Frontal cortex (tissue), 4 donors: Measurements from ENCODE around the gene PTOV1. TPM values are rescaled to one million over a fixed set of nuclear protein-coding genes. Genes with fewer than 3 reads are reported as not detected.
A peak's percentile ranks its signal among the peaks of the same experiment; 100 is the strongest.

ENCODE experiments used
- DNase-seq, 2 donors: peaks; one replicate each; pipeline ENCODE4 v3.0.0; 2012; ENCODE audit warnings: low spot score in 2 of 2
- FAIRE-seq: peaks from 2 replicates; lab custom pipeline; 2012; peaks lifted over from hg19 to GRCh38; lab: Jason Lieb, UNC
- total RNA-seq: library from RNA; depleted of rRNA; stranded (reverse); fragments of >200 nt; gene quantifications from one replicate; pipeline ENCODE4 v1.2.3, GENCODE V29; 2014
- donor health status: control.
- donor health status: control.
- donor health status: control.

PTOV1 gene
- total RNA-seq, 1 donor from 2014 or later = 109 TPM

GRCh38 chr19:49840321-49840720 lies 10.6 kb upstream of the PTOV1 start:
- FAIRE-seq (no peak), DNase-seq (no peak)

- DNase-seq = no peak
- no peak for FAIRE-seq
These were observed 10.2 kb upstream of the PTOV1 start for GRCh38 chr19:49840736-49841249.

- DNase-seq (no peak), FAIRE-seq (no peak)
These were observed 7.7 kb upstream of the PTOV1 start for GRCh38 chr19:49843265-49843664.

DNA sequence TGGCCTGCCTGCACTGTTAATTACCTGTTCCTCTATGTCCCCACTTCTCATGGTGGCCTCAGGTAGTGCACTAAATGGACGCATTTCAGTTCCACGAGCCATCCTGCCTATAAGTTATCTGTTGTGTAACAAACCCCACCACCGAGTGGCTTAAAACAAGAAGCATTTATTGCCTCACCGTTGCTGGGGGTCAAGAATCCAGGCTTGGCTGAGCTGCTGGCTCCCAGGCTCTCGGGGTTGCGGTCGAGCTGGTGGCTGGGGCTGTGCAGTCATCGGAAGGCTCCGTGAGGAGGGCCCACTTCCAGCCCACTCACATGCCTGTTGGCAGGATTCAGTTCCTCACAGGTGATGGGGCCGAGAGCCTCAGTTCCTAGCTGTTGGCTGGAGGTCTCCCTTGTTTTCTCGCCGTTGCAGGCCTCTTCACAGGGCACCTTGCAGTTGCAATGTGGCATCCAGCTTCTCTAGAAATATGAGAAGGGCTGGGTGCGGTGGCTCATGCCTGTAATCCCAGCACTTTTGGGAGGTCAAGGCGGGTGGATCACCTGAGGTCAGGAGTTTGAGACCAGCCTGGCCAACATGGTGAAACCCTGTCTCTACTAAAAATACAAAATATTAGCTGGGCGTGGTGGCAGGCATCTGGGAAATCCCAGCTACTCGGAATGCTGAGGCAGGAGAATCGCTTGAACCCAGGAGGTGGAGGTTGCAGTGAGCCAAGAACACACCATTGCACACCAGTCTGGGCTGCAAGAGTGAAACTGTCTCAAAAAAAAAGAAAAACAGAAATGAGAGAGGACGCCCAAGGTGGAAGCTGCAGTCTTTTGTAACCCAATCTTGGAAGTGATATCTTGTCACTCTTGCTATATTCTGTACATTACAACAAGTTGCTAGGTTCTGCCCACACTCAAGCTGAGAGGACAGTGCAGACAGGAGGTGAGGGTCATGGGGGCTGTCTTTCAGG lies 6.5 kb upstream of the PTOV1 start:
- DNase-seq = no peak
- no peak for FAIRE-seq

- no peak for DNase-seq
- FAIRE-seq = no peak
These were observed 5.5 kb upstream of the PTOV1 start for GRCh38 chr19:49845414-49845813.

DNA sequence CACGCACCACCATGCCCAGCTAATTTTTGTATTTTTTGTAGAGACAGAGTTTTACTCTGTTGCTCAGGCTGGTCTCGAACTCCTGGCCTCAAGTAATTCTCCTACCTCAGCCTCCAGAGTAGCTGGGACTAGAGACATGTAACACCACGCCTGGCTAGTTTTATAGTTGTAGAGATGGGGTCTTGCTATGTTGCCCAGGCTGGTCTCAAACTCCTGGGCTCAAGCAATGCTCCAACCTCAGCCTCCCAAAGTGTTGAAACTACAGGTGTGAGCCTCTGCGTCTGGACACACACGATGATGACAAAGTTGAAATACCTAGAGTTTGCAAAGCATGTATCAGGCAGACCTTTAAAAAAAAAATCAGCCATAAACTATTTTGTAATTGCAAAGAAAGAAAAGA lies 4.6 kb upstream of the PTOV1 start:
- FAIRE-seq (no peak), DNase-seq (no peak)

DNA sequence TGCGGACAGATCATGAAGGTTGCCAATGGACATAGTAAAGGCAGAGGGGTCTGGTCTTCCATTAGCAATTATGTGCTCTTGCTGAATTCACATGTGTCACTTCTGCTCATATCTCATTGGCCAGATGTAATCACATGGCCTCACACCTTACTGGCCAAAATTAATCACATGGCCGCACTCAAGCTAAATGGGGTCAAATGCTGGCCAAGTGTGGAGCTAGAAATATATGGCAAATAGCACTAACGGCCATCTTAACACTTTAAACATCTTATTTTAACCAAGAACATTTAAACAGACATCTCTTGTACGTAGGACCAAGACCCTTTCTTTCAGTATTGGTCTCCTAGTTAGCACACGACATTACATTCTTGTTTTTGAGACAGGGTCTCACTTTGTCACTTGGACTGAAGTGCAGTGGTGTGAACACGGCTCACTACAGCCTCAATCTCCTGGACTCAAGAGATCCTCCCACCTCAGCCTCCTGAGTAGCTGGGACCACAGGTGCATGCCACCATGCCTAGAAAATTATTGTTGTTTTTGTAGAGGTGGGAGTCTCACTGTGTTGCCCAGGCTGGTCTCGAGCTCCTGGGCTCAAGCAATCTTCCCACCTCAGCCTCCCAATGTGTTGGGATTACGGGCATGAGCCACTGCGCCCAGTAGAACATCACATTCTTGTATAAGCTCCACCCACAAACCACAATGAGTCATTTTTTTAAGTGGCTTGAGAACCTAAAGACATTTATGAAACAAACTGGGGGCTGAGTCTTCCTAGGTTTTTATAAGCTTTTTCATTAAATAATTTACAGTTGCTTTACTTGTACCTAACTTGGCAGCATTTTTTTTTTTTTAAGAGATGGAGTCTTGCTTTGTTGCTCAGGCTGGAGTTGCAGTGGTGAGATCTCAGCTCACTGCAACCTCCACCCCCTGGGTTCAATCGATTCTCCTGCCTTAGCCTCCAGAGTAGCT lies 2.9 kb upstream of the PTOV1 start:
- no peak for FAIRE-seq
- DNase-seq = no peak

DNA sequence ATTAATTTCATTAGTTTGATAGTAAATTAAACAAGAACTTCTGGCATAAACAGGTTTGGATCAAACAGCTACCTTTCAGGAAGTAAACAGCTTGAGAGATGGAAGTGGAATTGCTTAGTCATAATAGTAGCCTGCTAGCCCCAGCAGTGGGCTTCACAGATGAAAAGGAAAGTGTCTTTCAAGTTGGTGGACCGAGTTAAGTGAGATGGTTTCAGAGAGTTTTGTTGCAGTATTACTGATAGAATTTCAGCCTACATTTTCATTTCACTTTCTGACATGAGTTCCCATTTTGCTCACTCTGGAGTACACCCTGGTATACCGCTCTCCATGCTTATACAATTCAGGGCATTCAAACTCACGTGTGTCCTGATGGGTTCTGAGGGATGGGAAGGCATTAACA lies 2.0 kb upstream of the PTOV1 start:
- no peak for FAIRE-seq

DNA sequence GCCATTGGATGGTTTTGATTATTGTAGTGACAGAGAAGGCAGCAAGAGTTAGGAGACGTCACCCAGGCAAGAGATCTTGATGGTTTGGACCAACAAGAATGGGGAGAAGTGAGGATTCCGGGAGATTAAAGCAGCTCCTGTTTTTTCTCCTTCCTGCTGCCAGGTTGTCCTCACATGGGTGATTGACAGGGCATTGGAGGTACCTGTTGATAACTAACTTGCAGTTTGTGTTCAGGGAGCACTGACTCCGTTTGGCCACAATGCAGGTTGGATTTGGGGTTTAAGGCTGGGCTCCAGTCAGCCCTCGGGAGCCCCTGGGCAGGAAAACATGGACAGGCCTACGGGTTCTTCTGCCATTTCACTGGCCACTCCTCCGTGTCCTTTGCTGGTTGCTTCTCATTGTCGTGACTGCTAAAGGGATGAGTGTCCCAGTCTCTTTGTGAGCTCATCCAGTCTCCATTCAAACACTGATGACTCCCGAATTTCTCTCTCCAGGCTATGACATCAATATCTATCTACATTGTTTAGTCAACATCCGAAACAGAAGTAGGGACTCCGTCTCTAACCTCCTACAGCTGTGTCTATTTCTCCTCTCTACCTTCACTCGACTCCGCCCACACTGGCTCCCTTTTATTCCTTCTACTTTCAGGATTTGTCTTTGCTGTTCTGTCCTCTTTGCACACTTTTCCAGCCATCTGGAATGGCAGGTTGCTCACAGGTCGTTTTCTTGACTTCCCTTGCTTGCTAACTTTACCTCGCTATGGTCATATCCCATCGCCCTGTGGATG lies 1.3 kb upstream of the PTOV1 start:
- DNase-seq = no peak
- FAIRE-seq = no peak

More for the DNA sequence above, 2.0 kb upstream of the PTOV1 start:
- DNase-seq = no peak

DNA sequence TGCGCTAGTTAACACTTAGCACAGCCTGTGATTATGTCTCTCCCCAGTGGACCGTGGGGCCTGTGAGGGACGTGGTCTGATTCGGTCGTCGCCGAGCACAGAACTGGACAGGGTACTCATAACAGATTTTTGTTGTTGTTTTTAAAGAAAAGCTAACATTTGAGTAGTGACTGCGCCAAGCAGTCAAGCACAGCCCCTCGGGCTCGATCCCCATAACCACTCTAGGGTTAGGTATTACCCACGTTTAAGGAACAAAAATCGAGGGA lies 805 bp upstream of the PTOV1 start:
- no peak for DNase-seq

GRCh38 chr19:49851456-49852259 lies 699 bp downstream of the PTOV1 start:
- DNase-seq = peak; percentile 79 to 83
- FAIRE-seq = no peak

More for the DNA sequence above, 805 bp upstream of the PTOV1 start:
- no peak for FAIRE-seq

- no peak for FAIRE-seq
These were observed 1.7 kb downstream of the PTOV1 start for GRCh38 chr19:49852631-49853126.

DNA sequence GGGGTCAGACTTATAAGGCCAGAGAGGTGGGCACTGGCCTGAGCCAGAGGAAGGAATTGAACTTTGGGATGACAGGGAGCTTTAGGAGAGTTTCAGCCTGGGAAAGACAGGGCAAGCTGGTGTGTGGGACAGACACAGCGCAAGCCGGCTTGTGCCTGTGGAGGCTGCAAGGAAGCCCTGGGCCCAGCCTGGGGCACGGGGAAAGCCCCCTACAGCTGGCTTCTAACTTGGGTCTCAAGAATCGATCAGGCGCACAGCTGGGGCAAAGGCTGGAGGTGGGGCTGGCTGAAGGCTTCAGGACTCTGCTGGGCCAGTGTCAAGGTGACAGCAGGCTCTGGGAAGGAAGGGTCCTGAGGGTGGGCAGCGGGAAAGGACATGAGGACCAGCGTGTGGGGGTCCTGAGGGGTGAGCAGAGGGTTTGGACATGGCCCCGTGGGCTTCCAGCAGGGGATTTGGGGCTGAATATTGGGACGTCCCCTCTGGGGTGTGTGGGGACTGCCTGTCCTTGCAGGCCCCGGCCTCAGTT lies 3.0 kb downstream of the PTOV1 start:
- DNase-seq = no peak
- no peak for FAIRE-seq

More at GRCh38 chr19:49852631-49853126, 1.7 kb downstream of the PTOV1 start:
- DNase-seq = no peak

GRCh38 chr19:49854378-49855263 lies 3.7 kb downstream of the PTOV1 start:
- no peak for DNase-seq
- no peak for FAIRE-seq

DNA sequence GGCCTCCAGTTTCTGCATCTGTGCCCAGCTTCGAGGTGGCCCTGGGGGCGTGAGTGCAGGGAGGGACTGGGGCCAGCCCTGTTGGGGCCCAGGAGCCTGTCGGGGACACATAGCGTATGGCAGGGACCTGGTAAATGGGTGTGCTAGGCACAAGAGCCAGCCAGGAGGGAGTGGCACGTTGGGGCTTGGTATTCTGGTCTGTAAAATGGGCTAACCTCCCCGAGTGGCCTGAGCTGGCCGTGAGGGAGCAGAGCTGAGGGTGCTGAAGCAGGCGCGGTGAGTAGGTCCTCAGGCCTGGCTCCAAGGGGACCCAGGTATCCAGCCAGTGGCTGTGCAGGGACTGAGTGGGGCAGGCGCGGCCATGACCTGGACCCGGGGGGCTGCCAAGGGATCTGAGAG lies 4.3 kb downstream of the PTOV1 start:
- FAIRE-seq (no peak), DNase-seq (no peak)

- no peak for DNase-seq
- FAIRE-seq = no peak
These were observed 5.0 kb downstream of the PTOV1 start for GRCh38 chr19:49855676-49856573.
